AG09309 (cell line): ENCODE results near the gene TNNC2.

Experiments used
- DNase-seq: peaks from one replicate; pipeline ENCODE4 v3.0.0-alpha.2; 2010; ENCODE audit warnings: low read depth
- H3K4me3 ChIP-seq: 2 replicates; pipeline ENCODE4 v1.5.1; 2011; ENCODE audit warnings: mild to moderate bottlenecking, low read depth, low read length, moderate library complexity; ENCODE audit not compliant: control insufficient read depth
- TF ChIP-seq, protein P1 (sequence below): IDR thresholded peaks from 2 replicates; pipeline ENCODE4 v1.5.1; 2011; ENCODE audit warnings: mild to moderate bottlenecking, low read depth, low read length, inconsistent platforms; ENCODE audit not compliant: insufficient read depth, control insufficient read depth; ENCODE audit errors: missing control alignments

The TNNC2 gene

DNA sequence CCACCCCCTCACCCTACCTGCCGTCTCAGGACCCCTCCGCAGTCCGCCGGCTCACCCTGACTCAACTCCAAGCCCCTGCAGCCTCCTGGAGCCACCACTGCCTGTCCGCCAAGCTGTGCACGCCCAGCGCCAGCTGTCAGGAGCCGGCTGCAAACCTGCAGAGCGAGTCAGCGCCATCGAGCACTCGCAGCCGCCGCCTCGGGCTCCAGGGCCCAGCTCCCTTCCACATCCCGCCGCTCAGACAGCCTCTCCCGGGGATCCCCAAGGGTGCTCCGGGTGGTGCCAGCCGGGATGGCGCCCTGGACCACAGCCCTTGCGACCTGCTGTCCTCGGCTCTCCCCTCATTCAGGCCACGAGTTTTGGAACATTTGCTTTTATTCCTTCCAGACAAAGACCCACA lies 4.3 kb downstream of the TNNC2 start:
- H3K4me3 ChIP-seq, result no peak overlapping the region
- TF ChIP-seq, protein P1, sequence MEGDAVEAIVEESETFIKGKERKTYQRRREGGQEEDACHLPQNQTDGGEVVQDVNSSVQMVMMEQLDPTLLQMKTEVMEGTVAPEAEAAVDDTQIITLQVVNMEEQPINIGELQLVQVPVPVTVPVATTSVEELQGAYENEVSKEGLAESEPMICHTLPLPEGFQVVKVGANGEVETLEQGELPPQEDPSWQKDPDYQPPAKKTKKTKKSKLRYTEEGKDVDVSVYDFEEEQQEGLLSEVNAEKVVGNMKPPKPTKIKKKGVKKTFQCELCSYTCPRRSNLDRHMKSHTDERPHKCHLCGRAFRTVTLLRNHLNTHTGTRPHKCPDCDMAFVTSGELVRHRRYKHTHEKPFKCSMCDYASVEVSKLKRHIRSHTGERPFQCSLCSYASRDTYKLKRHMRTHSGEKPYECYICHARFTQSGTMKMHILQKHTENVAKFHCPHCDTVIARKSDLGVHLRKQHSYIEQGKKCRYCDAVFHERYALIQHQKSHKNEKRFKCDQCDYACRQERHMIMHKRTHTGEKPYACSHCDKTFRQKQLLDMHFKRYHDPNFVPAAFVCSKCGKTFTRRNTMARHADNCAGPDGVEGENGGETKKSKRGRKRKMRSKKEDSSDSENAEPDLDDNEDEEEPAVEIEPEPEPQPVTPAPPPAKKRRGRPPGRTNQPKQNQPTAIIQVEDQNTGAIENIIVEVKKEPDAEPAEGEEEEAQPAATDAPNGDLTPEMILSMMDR, result no peak
- DNase-seq, result no peak

DNA sequence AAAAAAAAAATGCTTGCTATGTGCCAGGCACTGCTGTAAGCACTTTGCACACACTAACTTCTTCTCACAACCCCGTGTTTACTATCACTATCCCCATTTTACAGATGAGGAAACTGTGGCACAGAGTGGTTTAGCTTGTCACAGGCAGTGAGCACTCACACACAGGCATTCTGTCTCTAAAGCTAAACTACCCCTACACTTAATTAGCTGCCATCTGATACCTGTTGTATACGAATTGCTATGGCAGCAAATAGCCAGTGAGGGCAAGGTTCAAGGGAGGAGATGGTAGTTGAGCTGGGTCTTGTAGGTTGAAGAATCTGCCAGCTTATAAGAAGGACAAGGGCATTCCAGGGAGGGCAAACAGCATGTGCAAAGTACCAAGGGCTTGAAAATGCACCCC lies 5.2 kb downstream of the TNNC2 start:
- TF ChIP-seq, protein P1, result no peak
- no peak for DNase-seq
- H3K4me3 ChIP-seq, result no peak overlapping the region

DNA sequence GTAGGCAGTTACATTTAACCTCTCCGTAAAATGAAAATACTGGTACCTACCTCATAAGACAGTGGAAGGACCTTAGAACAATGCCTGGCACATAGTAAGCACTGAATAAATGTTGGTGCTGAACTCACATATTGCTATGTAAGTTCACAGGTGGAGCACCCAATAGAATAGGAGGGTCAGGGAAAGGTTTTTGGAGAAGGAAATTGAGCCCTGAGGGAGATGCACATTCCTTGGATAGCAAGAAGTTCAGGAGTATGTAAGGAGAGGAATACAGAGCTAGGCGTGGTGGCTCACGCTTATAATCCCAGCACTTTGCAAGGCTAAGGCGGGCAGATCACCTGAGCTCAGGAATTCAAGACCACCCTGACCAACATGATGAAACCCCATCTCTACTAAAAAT lies 7.6 kb downstream of the TNNC2 start:
- TF ChIP-seq, protein P1, result no peak
- H3K4me3 ChIP-seq, result no peak overlapping the region
- no peak for DNase-seq

DNA sequence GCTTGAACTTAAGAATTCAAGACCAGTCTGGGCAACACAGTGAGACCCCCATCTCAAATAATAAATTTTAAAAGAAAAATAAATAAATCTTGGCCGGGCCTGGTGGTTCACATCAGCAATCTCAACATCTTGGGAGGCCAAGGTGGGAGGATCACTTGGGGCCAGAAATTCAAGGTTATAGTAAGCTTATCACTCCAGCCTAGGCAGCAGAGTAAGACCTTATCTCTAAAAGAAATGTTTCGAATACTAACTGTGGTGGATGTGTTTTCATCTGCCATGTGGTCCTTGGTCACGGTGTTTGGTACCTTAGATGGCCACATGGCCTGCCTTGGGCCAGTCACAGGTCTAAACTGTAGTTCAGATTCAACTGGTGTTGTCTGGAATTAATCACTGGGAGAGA lies 8.9 kb downstream of the TNNC2 start:
- no peak overlapping the region for H3K4me3 ChIP-seq
- TF ChIP-seq, protein P1, result no peak
- DNase-seq, result no peak

DNA sequence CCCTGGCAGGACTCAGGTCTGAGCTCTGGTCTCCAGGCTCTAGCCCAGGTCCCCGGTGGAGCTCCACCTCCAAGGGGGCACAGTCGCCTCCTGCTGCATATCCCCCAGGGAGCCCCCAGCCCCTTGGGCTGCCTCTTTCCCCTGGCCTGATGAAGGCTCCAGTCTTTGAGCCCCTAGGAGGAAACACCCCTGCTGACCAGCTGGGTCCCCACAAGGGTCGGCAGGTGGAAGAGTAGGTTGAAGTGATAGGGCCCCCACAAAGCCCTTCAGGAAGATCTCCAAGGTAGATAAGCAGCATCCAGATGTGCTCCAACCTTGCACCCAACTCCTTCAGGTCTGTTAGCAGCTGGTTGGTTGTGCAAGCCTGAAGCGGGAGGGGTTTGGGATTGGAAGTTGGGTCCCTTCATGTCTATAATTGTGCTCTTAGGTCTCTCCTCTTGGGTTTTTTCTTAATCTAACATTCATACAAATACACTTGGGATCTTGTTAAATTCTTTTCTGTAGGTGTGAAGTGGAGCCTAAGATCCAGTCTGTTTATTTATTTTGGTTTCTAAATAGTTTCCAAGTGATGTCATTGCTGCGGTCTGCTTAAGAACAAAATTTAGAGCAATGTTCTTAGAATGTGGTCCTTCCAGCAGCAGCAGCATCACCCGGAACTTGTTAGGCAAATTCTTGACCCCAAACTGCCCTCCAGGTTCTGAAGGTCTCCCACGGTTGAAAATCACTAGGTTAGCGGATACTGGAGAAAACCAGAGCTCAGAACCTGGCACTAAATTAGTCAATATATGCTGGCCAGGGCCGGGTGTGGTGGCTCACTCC lies 9.5 kb downstream of the TNNC2 start:
- peak; percentile 51 for DNase-seq
- TF ChIP-seq, protein P1, result no peak
- H3K4me3 ChIP-seq, result no peak overlapping the region

DNA sequence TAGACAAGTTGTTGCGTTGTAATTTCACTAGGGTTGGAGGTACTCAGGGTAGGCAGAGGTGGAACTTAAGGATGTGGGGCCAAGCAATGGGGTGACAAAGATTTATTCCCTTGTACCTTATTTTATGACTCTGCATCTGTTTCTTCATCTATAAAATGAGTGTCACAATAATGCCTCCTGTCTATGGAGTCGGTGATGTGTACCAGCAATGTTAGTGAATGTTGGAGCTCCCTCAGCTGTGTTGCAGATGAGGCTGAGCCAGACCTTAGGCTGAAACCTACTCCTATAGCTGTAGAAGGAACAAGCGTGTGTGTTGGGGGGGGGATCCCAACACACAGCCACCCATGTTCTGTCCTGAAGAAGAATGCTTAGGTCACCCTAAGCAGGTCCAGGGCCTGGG lies 10.2 kb downstream of the TNNC2 start:
- TF ChIP-seq, protein P1, result no peak
- no peak for DNase-seq
- no peak overlapping the region for H3K4me3 ChIP-seq
